Fibroblast of the conjunctiva (primary cell): ENCODE measurements around the gene ENDOV.
A peak's percentile ranks its signal among the peaks of the same experiment; 100 is the strongest.
"Not testable (repeated sequence)": the region's sequence is repeated elsewhere in the genome, so short reads cannot be mapped to it uniquely, and the experiment has no call there.

Experiments used
- DNase-seq: peaks from one replicate; pipeline ENCODE4 v3.0.0-alpha.2; 2010; ENCODE audit warnings: low read depth

Gene ENDOV

DNA sequence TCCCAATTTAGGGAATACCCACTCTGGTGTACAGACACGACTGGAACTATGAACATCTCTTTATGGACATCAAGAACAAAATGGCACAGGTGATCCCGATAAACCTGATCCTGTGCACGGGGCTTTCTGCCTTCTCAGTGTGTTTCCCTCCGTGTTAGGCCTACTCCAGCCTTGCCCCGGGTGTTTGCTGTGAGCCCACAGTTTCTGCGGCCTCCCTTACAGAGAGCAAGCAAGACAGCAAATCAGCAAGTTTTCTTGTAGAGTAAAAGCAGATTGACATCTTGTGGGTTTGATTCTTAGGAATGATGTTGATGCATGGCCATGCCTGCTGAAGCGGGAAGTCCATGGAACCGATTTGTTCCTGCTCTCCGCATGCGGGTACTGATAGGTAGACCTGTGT is 26.4 kb upstream of the ENDOV start:
- DNase-seq = no peak

DNA sequence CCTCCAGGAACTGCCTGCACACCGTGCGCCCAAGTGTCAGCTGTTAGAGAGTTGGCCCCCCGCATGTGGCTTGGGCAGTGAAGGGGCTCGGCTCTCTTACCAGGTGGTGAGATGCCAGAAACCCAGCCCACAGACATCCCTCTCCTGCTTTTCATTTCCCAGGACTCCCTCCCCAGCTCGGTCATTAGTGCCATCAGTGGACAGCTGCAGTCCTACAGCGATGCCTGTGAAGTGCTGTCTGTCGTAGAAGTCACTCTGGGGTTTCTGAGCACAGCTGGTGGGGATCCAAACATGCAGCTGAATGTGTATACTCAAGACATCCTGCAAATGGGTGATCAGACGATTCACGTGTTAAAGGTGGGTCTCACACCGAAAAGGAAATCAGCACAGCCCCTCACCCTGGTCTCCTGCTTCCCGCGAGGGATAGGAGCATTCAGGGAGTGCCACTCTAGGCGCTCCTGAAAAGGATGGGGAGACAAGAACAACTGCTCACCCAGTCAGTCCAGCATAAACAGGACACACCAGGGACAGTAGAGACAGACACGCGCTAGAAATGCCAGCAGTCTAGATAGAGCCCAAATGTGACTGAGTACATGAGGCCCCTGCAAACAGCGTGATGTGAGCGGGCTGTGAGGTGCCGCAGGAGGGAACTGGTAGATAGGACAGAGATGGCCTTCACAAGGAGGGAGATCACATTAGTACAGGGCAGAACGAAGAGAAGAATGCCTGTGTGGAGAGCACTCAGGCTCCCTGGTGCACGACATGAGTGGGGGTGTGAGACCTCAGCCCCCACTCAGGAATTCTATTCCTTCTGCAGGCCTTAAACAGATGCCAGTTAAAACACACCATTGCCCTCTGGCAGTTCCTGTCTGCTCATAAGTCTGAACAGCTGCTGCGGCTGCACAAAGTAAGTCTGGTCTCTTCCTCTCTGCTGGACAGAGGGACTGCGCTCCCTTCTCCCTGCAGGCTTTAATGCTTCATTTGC is 25.7 kb upstream of the ENDOV start:
- peak; percentile 8 for DNase-seq

DNA sequence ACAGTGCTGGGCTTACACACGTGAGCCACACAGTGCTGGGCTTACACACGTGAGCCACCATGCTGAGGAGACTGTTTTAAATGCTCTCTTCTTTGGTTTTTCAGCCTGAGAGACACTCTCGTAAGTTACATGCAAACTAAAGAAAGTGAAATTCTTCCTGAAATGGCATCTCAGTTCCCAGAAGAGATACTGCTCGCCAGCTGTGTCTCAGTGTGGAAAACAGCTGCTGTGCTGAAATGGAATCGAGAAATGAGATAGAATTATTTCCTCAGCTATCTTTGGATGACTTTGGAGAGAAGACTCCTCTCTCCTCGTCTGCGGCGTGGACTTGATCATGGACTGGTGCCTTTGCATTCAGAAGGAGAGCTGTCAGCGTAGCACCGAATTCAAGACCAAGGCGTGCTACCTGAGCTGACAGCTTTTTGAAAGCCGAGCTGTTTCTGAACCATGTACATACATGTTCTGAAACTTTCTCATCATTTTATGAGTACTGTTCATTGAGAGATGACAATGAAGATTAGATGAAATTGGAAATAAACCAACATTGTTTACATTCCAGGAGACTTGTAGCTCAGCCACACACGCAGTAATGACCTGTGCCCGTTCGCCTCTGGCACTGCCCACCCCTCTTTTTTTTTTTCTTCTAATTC is 21.6 kb upstream of the ENDOV start:
- DNase-seq = no peak

DNA sequence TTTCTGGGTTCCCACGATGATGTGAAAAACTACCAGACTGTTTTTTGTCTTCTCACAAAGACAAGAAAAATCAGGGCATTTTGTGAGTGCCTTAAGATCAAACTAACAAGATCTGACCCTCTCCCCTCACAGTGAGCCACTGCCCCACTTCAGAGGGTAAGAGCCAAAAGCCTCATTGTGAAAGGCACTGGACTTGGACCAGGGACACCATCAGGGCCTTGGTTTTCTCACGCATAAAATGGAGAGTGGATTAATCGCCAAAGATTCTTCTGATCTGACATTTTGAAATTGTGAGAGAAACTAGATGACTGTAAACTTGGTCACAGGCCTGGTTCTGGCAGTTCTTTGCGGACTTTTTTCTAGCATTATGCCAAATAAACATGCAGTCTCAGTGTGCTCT is 21.0 kb upstream of the ENDOV start:
- no peak for DNase-seq

DNA sequence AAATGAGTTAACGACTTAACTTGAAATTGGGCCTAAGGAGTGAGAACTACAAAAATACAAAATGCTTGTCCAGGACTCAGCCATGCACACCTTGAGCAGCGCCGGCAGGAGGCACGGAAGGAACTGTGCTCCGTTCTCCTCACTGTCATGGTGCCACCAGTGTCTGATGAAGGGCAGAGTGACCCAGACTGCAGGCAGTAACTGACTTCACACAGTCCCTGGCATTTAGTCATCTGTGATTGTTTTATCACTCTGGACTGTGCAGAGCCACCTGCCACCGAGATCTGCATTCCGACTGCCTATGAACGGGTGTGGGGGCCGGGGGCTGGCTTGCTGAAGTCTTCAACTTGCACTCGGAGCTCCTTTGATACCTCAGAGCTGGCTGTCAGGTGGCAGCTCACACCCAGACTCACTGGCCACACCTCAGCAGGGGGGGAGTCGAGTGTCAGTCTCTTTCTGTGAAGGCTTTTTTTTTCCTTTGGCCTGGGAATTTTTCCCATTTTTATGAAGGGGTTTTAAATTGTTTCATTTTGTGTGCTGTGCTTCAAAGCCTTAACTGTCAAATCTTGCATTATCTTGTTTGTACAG is 20.2 kb upstream of the ENDOV start:
- DNase-seq = no peak

DNA sequence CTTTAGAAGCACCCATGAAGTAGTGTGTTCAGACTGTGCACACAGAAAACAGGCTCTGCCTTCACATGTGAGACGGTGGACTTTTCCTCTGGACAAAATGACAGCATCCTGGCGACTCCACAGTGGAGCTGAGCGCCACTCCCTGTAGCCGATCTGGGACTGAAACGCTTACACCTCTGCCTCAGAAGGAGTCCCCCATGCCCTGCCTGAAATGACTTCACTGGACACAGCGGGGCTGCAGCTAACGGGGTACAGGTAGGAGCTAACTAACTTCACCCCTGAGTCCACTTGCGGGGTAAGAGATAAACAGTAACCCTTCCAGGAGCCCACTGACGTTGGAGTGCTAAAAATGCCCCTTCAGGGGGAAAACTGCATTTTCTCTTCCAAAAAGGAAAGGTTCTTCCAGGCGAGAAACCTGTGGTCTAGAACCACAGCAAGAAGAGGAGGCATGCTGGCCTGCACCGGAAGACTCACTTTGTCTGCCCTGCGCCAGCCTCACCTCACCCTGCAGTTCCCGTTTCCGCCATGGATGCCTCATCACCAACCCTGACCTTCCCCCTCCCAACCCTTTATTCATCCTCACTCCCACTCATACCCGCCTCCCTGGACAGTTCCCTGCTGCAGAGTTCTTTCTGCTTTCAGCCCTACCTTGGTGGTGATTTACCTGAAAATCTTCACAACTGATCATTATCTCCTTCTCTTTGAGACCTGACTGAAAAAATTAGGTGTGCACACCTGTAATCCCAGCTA is 19.4 kb upstream of the ENDOV start:
- DNase-seq = no peak

DNA sequence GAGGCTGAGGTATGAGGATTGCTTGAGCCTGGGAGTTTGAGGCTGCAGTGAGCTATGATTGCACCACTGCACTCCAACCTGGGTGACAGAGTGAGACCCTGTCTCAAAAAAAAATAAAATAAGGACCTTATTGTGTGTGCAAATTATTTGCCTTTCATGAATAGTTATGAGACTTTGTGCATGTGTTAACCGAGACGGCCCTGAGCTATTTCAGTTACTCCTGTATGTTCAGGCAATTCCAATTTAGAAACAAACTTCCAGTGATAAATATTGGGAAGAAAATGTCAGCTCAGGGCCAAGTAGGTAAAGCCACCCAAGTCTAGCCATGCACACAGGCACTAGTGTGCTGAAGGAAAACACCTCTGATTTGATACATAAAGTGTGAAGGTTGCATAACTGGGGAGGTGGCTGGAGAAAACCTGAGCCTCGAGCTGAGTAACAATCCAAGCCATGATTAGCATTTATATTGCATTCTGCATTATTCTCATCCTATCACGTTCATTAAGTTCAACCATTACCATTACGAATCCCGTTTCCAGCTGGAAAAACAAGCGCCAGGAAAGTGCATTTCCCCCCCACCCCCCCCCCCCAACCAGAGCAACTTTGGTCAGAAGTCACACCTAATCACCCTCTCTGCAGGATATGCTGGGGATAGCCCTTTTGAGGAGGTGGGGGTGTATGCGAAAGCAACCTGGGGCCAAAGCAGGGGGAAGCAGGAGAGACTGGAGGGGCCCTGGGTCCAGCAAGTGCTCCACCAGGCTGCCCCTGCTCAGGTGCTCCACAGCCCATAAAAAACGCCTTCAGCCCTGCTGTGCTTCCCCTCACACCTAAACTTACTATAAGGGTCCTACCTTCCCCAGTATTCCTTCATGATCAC is 18.6 kb upstream of the ENDOV start:
- DNase-seq = no peak

DNA sequence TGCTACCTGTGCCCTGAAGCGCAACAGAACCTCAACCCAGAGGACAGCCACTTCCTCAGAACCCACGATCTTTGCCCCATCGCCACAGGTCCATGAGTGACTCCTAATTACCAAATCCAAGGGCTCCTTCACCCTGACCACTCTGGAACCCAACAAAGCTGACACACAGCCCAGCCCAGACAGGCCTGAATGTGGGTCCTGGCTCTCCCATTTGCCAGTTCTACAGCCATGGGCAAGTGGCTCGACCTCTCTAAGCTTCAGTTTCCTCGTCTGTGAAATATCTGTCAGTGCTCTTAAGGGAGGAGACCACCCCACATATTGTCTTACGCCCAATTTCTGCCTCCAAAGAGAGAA is 18.0 kb upstream of the ENDOV start:
- DNase-seq = no peak

DNA sequence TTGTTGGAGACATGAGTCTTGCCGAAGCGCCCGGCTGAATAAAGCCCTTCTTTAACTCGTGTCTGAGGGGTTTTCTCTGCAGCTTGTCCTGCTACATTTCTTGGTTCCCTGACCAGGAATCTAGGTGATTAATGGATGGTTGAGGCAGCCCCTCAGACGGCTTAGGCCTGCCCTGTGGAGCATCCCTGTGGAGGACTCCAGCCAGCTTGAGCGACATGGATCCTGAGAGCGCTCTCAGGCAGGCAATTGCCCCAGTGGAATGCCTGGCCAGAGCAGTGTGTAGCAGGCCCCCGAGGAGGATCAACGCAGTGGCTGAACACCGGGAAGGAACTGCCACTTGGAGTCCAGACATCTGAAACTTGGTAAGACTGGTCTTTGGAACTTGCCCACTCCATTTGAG is 17.3 kb upstream of the ENDOV start:
- no peak for DNase-seq

DNA sequence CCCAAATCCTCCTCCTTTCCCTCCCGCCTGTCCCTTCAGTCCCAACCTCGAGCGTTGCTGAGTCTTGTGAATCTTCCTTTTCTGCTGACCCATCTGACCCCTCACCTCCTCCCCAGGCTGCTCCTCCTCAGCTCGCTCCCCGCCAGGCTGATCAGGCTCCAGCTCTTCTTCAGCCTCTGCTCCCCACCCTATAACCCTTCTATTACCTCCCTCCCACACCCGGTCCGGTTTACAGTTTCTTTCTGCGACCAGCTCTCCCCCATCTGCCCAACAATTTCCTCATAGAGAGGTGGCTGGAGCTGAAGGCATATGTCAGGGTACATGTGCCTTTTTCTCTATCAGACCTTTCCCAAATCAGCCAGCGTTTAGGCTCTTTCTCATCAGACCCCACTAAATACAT is 13.9 kb upstream of the ENDOV start:
- DNase-seq = not testable (repeated sequence)

DNA sequence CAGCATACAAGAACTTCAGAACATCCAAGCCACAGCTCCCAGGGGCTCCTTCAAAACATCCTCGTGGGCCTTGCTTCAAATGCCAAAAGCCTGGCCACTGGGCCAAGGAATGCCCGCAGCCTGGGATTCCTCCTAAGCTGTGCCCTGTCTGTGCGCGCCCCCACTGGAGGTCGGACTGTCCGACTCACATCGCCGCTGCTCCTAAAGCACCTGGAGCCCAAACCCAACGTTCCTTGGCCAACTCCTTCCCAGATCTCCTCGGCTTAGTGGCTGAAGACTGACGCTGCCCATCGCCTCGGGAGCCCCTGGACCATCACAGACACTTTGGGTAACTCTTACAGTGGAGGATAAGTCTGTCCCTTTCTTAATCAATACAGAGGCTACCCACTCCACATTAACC is 12.9 kb upstream of the ENDOV start:
- not testable (repeated sequence) for DNase-seq

DNA sequence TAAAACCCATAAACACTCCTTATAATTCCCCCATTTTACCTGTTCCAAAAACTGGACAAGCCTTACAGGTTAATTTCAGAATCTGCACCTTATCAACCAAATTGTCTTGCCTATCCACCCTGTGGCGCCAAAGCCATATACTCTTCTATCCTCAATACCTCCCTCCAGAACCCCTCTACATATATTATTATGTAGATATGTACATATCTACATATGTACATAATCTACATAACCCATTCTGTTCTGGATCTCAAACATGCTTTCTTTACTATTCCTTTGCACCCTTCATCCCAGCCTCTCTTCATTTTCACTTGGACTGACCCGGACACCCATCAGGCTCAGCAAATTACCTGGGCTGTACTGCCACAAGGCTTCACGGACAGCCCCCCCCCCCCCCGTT is 12.0 kb upstream of the ENDOV start:
- no peak for DNase-seq

DNA sequence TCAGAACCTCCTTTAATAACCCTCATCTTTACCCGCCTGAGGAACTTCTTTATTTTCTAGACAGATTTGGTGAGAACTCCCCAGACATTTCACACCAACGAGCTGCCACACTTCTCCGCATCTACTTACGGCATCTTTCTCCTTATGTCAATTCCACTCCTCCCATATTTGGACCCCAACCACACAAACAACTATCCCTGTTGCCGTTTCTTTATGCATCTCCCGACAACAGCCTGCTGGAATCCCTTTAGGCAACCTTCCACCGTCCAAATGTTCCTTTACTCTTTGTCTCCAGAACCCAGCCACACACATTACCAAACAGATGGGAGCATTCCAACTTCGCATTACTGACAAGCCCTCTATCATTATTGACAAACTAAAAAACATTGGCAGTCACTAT is 8.8 kb upstream of the ENDOV start:
- no peak for DNase-seq

DNA sequence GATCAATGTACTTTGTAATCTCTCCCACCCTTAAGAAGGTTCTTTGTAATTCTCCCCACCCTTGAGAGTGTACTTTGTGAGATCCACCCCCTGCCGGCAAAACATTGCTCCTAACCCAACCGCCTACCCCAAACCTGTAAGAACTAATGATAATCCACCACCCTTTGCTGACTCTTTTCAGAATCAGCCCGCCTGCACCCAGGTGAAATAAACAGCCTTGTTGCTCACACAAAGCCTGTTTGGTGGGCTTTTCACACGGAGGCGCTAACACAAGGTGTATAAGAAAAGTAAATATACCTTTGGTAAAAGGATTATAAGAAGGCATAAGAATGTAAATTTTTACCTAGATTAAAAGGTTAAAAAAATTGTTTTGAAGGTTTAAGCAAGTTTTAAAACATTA is 7.0 kb upstream of the ENDOV start:
- DNase-seq = not testable (repeated sequence)

DNA sequence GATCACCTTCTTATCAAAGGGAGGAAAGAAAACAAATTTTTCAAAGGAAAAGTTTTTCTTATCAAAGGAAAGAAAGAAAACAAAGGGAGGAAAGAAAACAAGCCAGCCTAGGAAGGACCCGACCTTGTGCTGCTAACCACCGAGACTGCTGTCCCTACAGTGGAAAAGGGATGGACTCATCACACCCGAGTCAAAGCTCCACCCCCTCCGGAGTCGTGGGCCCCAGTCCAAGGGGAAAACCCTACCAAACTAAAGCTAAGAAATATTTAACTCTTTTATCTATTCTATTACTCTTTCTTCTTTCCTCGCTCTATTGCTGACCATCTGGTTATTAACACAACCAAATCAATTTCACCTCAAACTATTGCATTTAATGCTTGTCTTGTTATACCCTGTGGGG is 6.1 kb upstream of the ENDOV start:
- DNase-seq = no peak

DNA sequence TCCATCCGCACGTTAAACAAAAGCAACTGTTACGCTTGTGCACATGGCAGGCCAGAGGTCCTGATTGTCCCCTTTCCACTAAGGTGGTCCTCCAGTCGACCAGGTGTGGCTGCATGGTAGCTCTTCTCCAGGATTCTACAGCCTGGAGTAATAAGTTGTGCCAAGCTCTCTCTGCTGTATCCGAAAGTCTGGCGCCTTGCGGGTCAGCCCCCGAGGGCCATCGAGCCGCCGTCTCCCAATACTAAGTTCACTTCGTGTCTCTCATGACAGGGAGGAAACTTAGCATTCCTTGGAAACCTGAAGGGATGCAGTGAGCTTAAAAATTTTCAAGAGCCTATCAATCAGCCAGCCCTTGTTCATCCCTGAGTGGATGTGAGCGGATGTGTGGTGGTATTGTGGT is 5.3 kb upstream of the ENDOV start:
- no peak for DNase-seq

DNA sequence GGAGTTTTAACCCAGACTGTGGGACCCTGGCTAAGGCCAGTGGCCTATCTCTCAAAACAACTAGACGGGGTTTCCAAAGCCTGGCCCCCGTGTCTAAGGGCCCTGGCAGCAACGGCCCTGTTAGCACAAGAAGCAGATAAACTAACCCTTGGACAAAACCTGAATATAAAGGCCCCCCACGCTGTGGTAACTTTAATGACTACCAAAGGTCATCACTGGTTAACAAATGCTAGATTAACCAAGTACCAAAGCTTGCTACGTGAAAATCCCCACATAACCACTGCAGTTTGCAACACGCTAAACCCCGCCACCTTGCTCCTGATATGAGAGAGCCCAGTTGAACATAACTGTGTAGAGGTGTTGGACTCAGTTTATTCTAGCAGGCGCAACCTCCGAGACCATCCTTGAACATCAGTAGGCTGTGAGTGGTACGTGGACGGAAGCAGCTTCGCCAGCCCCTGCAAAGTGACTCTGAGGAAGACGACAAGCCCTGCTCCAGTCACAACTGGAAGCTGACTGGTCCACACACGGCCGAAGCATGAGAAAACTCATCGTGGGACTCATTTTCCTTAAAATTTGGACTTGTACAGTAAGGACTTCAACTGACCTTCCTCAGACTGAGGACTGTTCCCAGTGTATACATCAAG is 4.4 kb upstream of the ENDOV start:
- DNase-seq = not testable (repeated sequence)

DNA sequence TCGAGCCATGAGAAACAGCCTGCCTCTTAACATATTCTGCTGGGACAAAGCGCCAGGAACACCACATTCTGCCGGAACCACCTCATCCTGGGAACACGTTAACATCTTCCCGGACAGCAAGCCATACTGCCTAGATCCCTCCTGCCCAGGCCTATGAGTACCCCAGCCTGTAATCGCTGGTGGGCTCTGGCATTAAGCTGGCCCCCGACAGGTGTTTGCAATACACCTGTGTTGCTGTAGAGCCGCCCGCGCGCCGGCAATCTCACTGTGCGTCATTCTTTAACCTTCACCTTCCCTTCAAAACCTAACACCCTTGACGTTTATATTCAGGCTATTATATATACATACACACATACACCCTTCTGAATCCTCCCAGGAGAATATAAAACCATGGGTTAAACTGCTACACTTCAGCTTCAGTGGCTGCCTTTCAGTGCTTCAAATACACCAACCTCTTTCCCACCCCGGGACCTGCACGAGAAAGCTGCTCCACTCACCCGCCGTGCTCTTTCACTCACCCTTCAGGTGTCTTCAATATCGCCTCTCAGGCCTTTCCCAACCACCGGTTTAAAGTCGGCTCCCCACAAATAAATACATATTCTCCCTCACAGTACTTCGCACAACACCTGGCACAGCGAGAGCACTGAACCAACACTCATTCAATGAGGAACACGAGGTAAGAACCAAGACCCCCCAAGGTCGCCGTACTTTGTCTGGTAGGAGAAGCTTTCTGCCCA is 1.0 kb upstream of the ENDOV start:
- DNase-seq = no peak

DNA sequence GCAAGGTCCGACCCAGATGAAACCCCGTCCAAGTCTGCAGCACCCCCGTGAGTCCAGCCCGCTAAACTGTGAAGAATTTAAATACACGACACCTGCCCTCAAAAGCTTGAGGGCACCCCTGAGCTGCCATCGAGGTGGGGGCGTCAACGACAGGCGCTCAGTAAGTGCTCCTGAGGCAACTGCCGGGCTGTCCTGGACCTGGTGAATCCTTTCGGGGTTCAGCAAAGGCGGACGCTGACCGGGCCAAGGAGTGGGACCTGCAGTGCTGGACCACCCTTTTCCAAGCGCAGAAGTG is 512 bp upstream of the ENDOV start:
- no peak for DNase-seq

DNA sequence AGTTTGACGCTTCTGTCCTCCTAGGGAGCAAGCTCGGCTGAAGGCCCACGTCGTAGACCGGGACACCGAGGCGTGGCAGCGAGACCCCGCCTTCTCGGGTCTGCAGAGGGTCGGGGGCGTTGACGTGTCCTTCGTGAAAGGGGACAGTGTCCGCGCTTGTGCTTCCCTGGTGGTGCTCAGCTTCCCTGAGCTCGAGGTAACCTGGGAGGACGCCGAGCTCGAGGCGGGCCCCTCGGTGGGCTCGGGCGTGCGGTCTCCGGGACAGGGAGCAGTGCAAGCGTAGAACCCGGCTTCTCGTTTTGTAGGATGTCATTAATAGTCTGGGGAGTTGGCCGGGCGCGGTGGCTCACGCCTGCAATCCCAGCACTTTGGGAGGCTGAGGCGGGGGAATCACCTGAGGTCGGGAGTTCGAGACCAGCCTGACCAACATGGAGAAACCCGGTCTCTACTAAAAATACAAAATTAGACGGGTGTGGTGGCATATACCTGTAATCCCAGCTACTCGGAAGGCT is 715 bp downstream of the ENDOV start:
- DNase-seq = no peak
